ENCODE data around the gene NTM.

GRCh38 chr11:131393691-131394090 lies 23.3 kb downstream of the NTM start:
- TF ChIP-seq POLR2A (IDR thresholded peaks at IDR 0.05), result no peak
- no peak for TF ChIP-seq CTCF (IDR thresholded peaks at IDR 0.05)
